Activated CD4-positive, alpha-beta T cell treated with anti-CD3 and anti-CD28 coated beads, Interleukin-2, amount 10 ng/mL, durations not matched to agents 24 days and 14 days (primary cell): ENCODE data around the gene ENOSF1. TPM values are rescaled to one million over a fixed set of nuclear protein-coding genes. Genes with fewer than 3 reads are reported as not detected.

Experiments
- DNase-seq: peaks from one replicate; pipeline ENCODE4 v3.0.0; 2022
- H3K27ac Mint-ChIP-seq: one replicate; pipeline ENCODE4 v1.8.0; 2022; ENCODE audit warnings: mild to moderate bottlenecking, mixed read lengths
- H3K27me3 Mint-ChIP-seq: one replicate; pipeline ENCODE4 v1.8.0; 2022; ENCODE audit warnings: mixed read lengths
- H3K36me3 Mint-ChIP-seq: one replicate; pipeline ENCODE4 v1.8.0; 2022; ENCODE audit warnings: low read depth, mild to moderate bottlenecking, mixed read lengths
- H3K4me1 Mint-ChIP-seq: one replicate; pipeline ENCODE4 v1.8.0; 2021; ENCODE audit warnings: mixed read lengths
- H3K4me3 Mint-ChIP-seq: one replicate; pipeline ENCODE4 v1.8.0; 2022; ENCODE audit warnings: mild to moderate bottlenecking, moderate library complexity, mixed read lengths
- H3K9me3 Mint-ChIP-seq: one replicate; pipeline ENCODE4 v1.8.0; 2021; ENCODE audit warnings: mixed read lengths
- intact Hi-C: fragments of 100-400 bp; cut with micrococcal nuclease; formaldehyde crosslinking; loops from one replicate; pipeline ENCODE4 v1.15.1; 2023
- total RNA-seq: library from RNA; stranded (reverse); gene quantifications from 2 replicates; pipeline ENCODE4 v1.2.3, GENCODE V29; 2022

The ENOSF1 gene
- total RNA-seq, 1 donor from 2014 or later, result 91.8 TPM

DNA sequence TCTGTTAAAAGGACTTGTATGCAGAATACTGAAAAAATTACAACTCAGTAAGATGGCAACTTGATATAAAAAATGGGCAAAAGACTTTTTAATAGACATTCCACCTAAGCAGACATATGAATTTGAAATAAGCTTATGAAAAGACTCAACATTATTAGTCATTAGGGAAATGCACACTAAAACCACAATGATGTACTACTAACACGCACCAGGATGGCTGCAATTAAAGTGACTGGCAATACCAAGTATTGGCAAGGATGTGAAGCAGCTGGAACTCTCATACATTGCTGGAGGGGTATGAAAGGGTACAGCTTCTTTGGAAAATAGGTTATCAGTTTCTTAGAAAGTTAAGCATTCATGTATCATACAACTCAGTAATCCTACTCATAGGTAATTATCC, 3.2 kb upstream of the ENOSF1 start:
- no peaks in the 10 kb centered on the region for H3K27me3 Mint-ChIP-seq
- intact Hi-C loops, result loop anchor here (1.0 kb wide), 1 partner anchor 95 kb away; no protein-coding TSS in a partner anchor
- no peak overlapping the region for H3K27ac Mint-ChIP-seq
- no peaks in the 10 kb centered on the region for H3K9me3 Mint-ChIP-seq
- H3K4me1 Mint-ChIP-seq, result peaks cover 16% of the 10 kb centered on the region
- H3K4me3 Mint-ChIP-seq, result no peak overlapping the region
- no peak for DNase-seq
- H3K36me3 Mint-ChIP-seq, result peaks cover 8% of the 10 kb centered on the region

DNA sequence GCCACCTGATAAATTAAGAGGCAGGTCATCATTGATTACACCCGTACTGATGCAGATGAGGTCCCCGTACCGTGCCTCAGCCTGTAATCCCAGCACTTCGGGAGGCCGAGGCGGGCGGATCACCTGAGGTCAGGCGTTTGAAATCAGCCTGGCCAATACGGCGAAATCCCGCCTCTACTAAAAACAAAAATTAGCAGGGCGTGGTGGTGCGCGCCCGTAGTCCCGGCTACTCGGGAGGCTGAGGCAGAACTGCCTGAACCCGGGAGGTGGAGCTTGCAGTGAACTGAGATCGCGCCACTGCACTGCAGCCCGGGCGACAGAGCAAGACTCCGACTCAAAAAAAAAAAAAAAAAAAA, 683 bp upstream of the ENOSF1 start:
- Mint-ChIP-seq H3K36me3 (peaks cover 17% of the 10 kb centered on the region), H3K9me3 (no peaks in the 10 kb centered on the region), H3K4me1 (peaks cover 29% of the 10 kb centered on the region), H3K4me3 (peak overlapping the region; percentile 73), H3K27ac (no peak overlapping the region), H3K27me3 (no peaks in the 10 kb centered on the region)
- DNase-seq, result no peak
- intact Hi-C loops, result loop anchor here (5.0 kb wide), 1 partner anchor 91 kb away; no protein-coding TSS in a partner anchor

DNA sequence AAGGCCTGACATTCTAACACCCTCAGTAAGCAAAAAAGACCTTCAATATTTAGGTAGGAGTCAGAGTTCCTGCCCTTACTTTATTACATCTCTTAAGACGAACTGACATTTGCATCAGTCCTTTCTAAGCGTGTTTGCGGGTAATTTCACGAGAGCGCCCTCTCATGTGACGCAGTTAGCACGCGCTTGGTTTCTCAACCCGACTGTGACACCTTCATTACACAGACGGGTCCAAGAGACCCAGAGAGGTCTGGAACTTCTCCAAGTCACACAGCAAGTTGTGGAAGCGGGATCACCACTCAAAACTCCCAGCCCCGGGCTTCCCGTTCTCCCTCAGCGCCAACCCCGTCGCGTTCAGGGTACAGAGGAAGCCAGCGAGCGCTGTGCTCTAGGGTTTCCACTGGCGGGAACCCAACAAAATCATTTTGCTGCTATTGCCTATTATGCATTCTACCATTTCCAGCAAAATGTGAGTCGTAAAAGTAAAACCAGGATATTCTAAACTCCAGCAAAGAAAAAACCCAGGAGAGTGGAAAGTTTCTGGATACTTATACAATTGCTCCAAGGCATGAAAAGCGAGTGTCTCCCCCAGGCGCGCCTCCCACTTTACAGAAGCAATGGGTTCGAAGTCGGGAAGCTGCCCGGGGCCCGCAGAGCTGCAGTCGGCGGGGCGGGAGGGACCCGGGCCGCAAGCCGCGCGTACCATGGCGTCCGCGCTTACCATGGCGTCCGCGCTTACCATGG, 601 bp downstream of the ENOSF1 start:
- intact Hi-C loops, result loop anchor here (1.0 to 5.0 kb wide), 6 partner anchors 29 to 127 kb away; no protein-coding TSS in a partner anchor
- Mint-ChIP-seq H3K27ac (peak overlapping the region; percentile 92), H3K4me3 (peak overlapping the region; percentile 90), H3K36me3 (peaks cover 23% of the 10 kb centered on the region), H3K9me3 (no peaks in the 10 kb centered on the region), H3K4me1 (peaks cover 31% of the 10 kb centered on the region), H3K27me3 (no peaks in the 10 kb centered on the region)
- peak; percentile 91 for DNase-seq

DNA sequence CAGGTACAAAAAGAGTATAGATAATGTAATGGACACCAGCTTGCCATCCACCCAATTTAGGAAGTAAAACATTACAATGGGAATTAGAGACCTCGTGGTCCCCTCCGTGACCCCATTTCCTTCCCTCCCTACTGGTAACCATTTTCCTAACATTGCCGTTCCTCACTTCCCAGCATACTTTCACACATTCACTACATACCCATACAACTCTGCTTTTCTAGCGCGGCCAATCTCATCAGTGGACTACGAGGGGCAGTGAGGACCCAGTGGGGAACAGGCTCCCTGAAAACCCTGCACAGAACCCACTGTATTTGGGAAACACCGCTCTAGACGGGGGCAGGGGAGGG, 1.1 kb downstream of the ENOSF1 start:
- Mint-ChIP-seq H3K27me3 (no peaks in the 10 kb centered on the region), H3K4me1 (peaks cover 33% of the 10 kb centered on the region), H3K27ac (peak overlapping the region; percentile 92), H3K36me3 (peaks cover 25% of the 10 kb centered on the region), H3K4me3 (peak overlapping the region; percentile 90), H3K9me3 (no peaks in the 10 kb centered on the region)
- intact Hi-C loops, result loop anchor here (1.0 to 5.0 kb wide), 3 partner anchors 28 to 89 kb away; no protein-coding TSS in a partner anchor
- DNase-seq, result no peak

DNA sequence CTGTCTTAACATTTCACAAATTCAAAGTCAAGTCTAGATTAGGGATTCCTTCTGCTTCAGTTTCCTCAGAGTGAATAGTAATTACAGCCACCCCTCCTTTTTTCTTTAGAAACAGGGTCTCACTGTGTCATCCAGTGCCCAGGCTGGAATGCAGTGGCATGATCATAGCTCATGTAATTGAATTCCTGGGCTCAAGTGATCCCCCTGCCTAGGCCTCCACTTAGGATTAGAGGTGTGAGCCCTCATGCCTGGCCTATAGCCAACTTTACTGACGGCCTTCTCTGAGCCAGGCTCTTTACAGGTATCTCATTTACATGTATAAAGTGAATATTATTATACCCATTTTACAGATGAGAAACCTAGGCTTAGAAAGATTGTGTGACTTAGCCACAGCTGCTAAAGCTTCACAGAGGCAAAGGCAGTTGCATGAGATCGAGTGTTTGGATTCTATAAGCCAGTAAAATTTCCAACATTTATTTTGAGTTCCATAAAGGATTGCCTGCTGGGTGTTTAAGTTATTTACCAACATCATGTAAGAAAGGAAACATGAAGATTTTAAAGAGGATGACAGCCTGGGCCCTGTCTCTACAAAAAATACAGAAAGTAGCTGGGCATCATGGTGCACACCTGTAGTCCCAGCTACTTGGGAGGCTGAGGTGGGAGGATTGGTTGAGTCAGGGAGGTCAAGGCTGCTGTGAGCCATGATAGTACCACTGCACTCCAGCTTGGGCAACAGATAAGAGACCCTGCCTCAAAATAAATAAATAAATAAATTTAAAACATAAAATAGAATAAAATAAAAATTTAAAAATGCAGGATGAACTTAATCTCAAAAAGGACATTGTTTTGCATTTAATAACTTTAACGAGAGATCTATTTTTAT, 1.8 kb downstream of the ENOSF1 start:
- peak overlapping the region; percentile 92 for H3K27ac Mint-ChIP-seq
- DNase-seq, result no peak
- H3K27me3 Mint-ChIP-seq, result no peaks in the 10 kb centered on the region
- H3K9me3 Mint-ChIP-seq, result no peaks in the 10 kb centered on the region
- H3K4me1 Mint-ChIP-seq, result peaks cover 35% of the 10 kb centered on the region
- peak overlapping the region; percentile 90 for H3K4me3 Mint-ChIP-seq
- intact Hi-C loops, result loop anchor here (1.0 to 5.0 kb wide), 3 partner anchors 28 to 88 kb away; no protein-coding TSS in a partner anchor
- H3K36me3 Mint-ChIP-seq, result peaks cover 29% of the 10 kb centered on the region

DNA sequence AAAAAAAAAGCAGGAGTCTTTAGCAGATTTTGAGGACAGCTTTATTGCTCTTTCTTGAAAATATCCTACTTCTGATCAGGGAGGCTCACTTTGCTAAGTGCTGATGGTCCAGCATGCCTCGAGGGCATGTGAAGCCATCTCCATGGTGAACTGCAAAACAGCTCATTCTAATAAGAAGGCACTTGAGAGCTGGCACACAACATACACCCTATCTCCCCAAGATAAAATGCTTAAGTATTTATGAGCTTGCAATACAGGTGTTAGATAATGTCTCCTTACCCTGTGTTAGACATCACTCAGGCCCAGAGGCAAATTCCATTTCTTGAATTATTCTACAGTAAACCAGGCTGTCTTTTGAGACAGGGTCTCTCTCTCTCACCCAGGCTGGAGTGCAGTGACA, 2.7 kb downstream of the ENOSF1 start:
- DNase-seq, result no peak
- Mint-ChIP-seq H3K27me3 (no peaks in the 10 kb centered on the region), H3K27ac (no peak overlapping the region), H3K36me3 (peaks cover 37% of the 10 kb centered on the region), H3K4me3 (no peak overlapping the region), H3K9me3 (no peaks in the 10 kb centered on the region), H3K4me1 (peaks cover 34% of the 10 kb centered on the region)
- intact Hi-C loops, result loop anchor here (2.0 to 5.0 kb wide), 2 partner anchors 27 to 87 kb away; no protein-coding TSS in a partner anchor

DNA sequence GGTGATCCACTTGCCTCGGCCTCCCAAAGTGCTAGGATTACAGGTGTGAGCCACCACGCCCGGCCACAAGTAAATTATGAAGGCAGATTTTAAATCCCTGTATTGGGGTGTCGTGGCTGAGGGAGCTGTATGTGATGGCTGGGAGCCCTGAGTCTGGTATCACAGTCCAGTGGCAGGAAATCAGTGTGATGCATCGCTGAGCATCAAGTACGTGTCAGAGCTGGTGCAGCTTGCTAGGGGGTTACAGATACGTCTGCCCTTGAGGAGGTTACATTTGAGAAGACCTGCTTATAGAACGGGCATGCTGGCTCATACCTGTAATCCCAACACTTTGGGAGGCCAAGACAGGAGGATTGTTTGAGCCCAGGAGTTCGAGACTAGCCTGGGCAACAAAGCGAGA, 4.3 kb downstream of the ENOSF1 start:
- H3K36me3 Mint-ChIP-seq, result peaks cover 44% of the 10 kb centered on the region
- intact Hi-C loops, result no loop called here
- no peak overlapping the region for H3K4me3 Mint-ChIP-seq
- peaks cover 40% of the 10 kb centered on the region for H3K4me1 Mint-ChIP-seq
- H3K27ac Mint-ChIP-seq, result no peak overlapping the region
- no peaks in the 10 kb centered on the region for H3K27me3 Mint-ChIP-seq
- no peaks in the 10 kb centered on the region for H3K9me3 Mint-ChIP-seq
- DNase-seq, result no peak

DNA sequence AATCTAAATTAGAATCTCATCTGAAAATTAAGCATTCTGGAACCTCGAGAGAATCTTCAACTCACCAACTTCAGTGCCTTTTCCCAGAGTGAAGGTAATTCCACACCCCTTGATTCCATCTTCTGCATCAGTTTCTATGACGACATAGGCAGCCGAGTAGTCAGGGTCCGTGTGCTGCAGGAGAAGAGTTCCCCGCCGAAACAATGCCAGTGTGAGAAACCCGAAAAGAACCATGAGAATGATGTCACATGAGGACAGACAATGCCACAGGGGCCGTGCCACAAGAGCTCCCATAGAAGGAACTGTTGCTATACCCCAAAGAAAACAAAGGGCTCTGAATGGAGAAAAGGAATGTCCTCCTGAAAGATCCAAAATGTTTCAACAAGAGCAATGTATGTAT, 6.0 kb downstream of the ENOSF1 start:
- no peak for DNase-seq
- no peaks in the 10 kb centered on the region for H3K27me3 Mint-ChIP-seq
- intact Hi-C loops, result no loop called here
- no peaks in the 10 kb centered on the region for H3K9me3 Mint-ChIP-seq
- no peak overlapping the region for H3K27ac Mint-ChIP-seq
- H3K4me1 Mint-ChIP-seq, result peaks cover 42% of the 10 kb centered on the region
- H3K36me3 Mint-ChIP-seq, result peaks cover 46% of the 10 kb centered on the region
- no peak overlapping the region for H3K4me3 Mint-ChIP-seq

DNA sequence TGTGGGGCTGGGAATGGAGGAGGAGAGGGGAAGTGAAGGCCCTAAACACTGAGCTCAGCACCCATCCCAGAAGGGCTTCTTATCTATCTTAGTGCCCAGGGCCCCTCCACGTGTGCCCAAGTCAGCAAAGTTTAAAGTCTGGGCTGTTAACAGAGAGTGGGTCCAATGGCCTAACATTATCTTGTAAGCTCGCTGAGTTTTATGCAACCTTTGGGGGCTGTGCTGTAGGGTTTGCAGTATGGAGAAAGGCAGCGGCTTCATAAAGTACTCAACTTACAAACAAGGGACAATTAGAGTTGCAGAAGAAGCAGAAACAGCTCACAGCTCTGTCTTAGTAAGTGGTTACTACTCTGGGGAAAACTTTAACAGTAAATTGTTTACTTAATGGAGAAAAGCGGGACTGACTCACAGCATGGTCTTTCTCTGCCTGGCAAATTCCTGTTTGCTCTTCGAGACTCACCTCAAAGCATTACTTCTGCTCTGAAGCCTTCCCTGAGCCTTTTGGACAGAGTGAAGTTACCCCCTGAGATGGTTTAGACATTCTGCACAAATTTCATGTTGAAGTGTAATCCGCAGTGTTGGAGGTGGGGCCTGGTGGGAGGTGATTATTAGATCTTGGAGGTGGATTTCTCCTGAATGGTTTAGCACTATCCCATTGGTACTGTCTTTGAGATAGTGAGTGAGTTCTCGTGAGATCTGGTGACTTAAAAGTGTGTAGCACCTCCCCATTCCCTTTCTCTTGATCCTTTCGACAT, 9.0 kb downstream of the ENOSF1 start:
- H3K4me1 Mint-ChIP-seq, result peaks cover 24% of the 10 kb centered on the region
- H3K4me3 Mint-ChIP-seq, result no peak overlapping the region
- peak overlapping the region; percentile 64 for H3K27ac Mint-ChIP-seq
- no peaks in the 10 kb centered on the region for H3K9me3 Mint-ChIP-seq
- DNase-seq, result no peak
- no peaks in the 10 kb centered on the region for H3K27me3 Mint-ChIP-seq
- intact Hi-C loops, result no loop called here
- H3K36me3 Mint-ChIP-seq, result peaks cover 44% of the 10 kb centered on the region

DNA sequence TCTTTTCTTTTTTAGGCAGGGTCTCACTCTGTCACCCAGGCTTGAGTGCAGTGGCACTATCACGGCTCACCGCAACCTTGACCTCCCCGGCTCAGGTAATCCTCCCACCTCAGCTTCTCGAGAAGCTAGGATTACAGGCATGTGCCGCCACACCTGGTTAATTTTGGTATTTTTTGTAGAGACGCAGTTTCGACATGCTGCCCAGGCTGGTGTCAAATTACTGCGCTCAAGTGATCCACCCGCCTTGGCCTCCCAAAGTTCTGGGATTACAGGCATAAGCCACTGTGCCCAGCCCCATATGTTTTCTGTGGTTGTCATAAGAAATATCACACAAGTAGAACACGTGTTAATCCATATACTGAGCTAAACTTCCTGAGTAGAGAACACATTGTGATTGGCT, 14.6 kb downstream of the ENOSF1 start:
- Mint-ChIP-seq H3K27me3 (no peaks in the 10 kb centered on the region), H3K36me3 (peaks cover 38% of the 10 kb centered on the region), H3K4me1 (peaks cover 9% of the 10 kb centered on the region), H3K27ac (no peak overlapping the region), H3K4me3 (no peak overlapping the region), H3K9me3 (no peaks in the 10 kb centered on the region)
- intact Hi-C loops, result no loop called here
- DNase-seq, result no peak

DNA sequence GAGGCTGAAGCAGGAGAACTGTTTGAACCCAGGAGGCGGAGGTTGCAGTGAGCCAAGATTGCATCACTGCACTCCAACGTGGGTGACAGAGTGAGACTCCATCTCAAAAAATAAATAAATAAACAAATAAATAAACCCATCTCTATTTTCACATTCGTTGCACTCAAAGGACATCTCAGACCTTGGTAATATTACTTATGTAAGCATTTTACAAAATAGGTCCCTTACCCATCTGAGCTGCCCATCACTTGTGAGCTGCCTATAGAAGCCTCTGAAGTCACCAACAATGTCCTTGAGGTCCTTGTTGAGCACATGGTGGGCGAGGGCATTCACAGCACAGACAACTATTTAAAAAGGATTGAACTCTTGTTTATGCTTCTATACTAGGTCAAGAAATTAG, 15.4 kb downstream of the ENOSF1 start:
- Mint-ChIP-seq H3K9me3 (no peaks in the 10 kb centered on the region), H3K4me1 (peaks cover 8% of the 10 kb centered on the region), H3K36me3 (peaks cover 42% of the 10 kb centered on the region), H3K27me3 (no peaks in the 10 kb centered on the region), H3K27ac (no peak overlapping the region), H3K4me3 (no peak overlapping the region)
- DNase-seq, result no peak
- intact Hi-C loops, result no loop called here

DNA sequence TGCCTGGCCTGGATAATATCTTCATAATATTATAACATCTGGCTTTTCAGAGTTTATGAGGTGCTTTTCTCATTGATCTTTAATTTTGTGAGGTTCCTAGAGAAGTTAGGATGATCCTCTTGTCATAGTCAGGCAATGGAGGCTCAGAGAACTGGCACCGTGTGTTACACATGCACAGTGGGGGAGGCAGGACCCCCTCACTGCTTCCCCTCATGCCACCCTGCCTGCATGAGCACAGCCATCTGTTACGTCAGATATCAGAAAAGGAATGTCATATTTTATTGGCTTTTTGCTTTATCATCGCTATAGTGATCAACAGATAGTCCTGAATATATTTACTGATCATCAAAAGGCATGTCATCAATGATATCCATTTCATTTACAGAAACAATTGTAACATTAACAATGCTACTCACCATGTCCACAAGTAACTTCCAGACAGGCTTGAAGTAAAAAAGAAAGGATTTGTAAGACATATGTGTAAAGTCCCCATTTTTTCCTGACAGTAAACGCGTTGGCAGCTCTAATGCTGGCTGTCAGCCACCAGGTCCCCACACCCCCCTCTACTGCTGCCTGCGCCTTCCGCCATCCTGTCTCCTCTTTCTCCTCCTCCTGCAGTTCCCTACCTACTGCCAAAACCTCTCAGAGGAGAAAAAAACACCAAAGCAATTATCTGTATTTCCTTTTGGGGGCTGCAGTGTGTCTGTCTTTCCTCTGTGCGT, 18.8 kb downstream of the ENOSF1 start:
- intact Hi-C loops, result no loop called here

DNA sequence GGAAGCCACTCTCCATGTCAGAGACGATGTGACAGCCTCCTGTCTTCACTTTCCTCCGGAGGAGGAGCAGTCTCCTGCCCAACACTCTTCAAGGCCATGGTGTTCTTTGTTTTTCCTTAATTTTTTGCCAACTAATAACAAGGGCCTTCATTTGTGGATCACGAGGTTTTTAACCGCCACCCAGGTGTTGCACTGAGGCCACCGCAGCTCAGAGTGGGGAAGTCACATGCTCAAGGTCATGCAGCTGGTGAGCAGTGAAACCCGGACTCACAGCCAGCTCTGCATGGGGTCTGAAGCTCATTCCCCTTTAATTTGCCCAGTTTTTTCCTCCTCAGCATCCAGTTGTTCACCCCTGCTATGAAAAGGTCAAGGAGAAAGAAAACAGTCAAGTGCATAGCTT, 19.6 kb downstream of the ENOSF1 start:
- H3K4me1 Mint-ChIP-seq, result peaks cover 6% of the 10 kb centered on the region
- intact Hi-C loops, result no loop called here
- no peaks in the 10 kb centered on the region for H3K27me3 Mint-ChIP-seq
- H3K36me3 Mint-ChIP-seq, result peaks cover 52% of the 10 kb centered on the region
- H3K27ac Mint-ChIP-seq, result no peak overlapping the region
- no peaks in the 10 kb centered on the region for H3K9me3 Mint-ChIP-seq
- no peak overlapping the region for H3K4me3 Mint-ChIP-seq
- no peak for DNase-seq

More for the DNA sequence above, 18.8 kb downstream of the ENOSF1 start:
- no peaks in the 10 kb centered on the region for H3K27me3 Mint-ChIP-seq
- peaks cover 46% of the 10 kb centered on the region for H3K36me3 Mint-ChIP-seq
- H3K27ac Mint-ChIP-seq, result no peak overlapping the region
- no peak overlapping the region for H3K4me3 Mint-ChIP-seq
- no peaks in the 10 kb centered on the region for H3K9me3 Mint-ChIP-seq
- peaks cover 8% of the 10 kb centered on the region for H3K4me1 Mint-ChIP-seq
- no peak for DNase-seq
